HCT116 (cell line): Measurements from ENCODE around the gene NR6A1. TPM values are rescaled to one million over a fixed set of nuclear protein-coding genes. Genes with fewer than 3 reads are reported as not detected.

ENCODE experiments used
- ATAC-seq: fragments of 200-7000 bp; cut with Tn5 transposase; 2 replicates; pipeline ENCODE4 v1.9.1; 2020; ENCODE audit warnings: mild to moderate bottlenecking, moderate library complexity
- BruUV-seq: library from RNA; stranded (reverse); fragments of 400-500 nt; replicated peaks from 2 replicates; lab custom pipeline; 2021; lab: Mats Ljungman, UMichigan
- CTCF ChIA-PET: fragments of 300-600 bp; sonication (Branson Sonifier 250); formaldehyde crosslinking; loops from one replicate; lab custom pipeline; 2021; ENCODE audit warnings: antibody characterized with exemption; lab: Charles Lee
- POLR2A ChIA-PET: fragments of 300-600, 350-600 bp; sonication (Branson Sonifier 250); formaldehyde crosslinking; loops from one replicate; lab custom pipeline; 2021; ENCODE audit warnings: antibody characterized with exemption; lab: Charles Lee
- RAD21 ChIA-PET, 2 experiments: fragments of 300-600 bp; sonication (Branson Sonifier 250); formaldehyde crosslinking; loops; one replicate each; lab custom pipeline; 2023; ENCODE audit warnings: low total read pairs in 2 of 2; ENCODE audit not compliant: uncharacterized antibody in 2 of 2, unreplicated experiment in 2 of 2, low non-redundant PET in 1 of 2; lab: Charles Lee
- DNase-seq: peaks from one replicate; pipeline ENCODE4 v3.0.0-alpha.2; 2010; ENCODE audit warnings: low read depth, low spot score
- H2AFZ ChIP-seq: fragments of 200-600 bp; shearing (Covaris generic), sonication (generic); 2 replicates; pipeline ENCODE4 v1.6.1; 2017; ENCODE audit warnings: low read depth, mixed run types, mixed read lengths, antibody characterized with exemption, low read length; ENCODE audit not compliant: poor library complexity, severe bottlenecking
- H3K27ac ChIP-seq: 2 replicates; pipeline ENCODE4 v1.5.1; 2012; ENCODE audit warnings: low read depth, low read length
- H3K27me3 ChIP-seq: fragments of 200-600 bp; sonication (generic); 2 replicates; pipeline ENCODE4 v1.6.1; 2016; ENCODE audit warnings: mixed run types, low read length, mixed read lengths; ENCODE audit not compliant: insufficient read depth
- H3K36me3 ChIP-seq, 2 experiments: fragments of 200-500 bp in 1 of 2; fragments of 200-600 bp in 1 of 2; sonication (Bioruptor generic) in 1 of 2; sonication (generic) in 1 of 2; 2 replicates each; pipeline versions ENCODE4 v1.5.1 to v1.6.1; 2014 to 2016; ENCODE audit warnings: low read length in 2 of 2, inconsistent platforms in 1 of 2, mixed read lengths in 1 of 2, mixed run types in 1 of 2; ENCODE audit not compliant: insufficient read depth in 2 of 2, control insufficient read depth in 1 of 2
- H3K4me1 ChIP-seq, 2 experiments: fragments of 200-600 bp in 1 of 2; sonication (generic) in 1 of 2; 2 replicates each; pipeline versions ENCODE4 v1.5.1 to v1.6.1; 2012 to 2017; ENCODE audit warnings: low read length in 2 of 2, inconsistent platforms in 1 of 2, mild to moderate bottlenecking in 1 of 2, mixed read lengths in 1 of 2, mixed run types in 1 of 2, moderate library complexity in 1 of 2; ENCODE audit not compliant: insufficient read depth in 2 of 2, control insufficient read depth in 1 of 2
- H3K4me2 ChIP-seq: fragments of 200-600 bp; sonication (generic); 2 replicates; pipeline ENCODE4 v1.6.1; 2017; ENCODE audit warnings: mixed run types, low read length, mixed read lengths
- H3K4me3 ChIP-seq, 2 experiments: fragments of 200-600 bp in 1 of 2; sonication (generic) in 1 of 2; replicated peaks in 1 of 2; 2 replicates each; pipeline ENCODE4 v1.5.1; 2011 to 2016; ENCODE audit warnings: low read length in 2 of 2, control low read depth in 1 of 2, low read depth in 1 of 2, mild to moderate bottlenecking in 1 of 2, mixed read lengths in 1 of 2, mixed run types in 1 of 2
- H3K79me2 ChIP-seq: fragments of 200-600 bp; sonication (generic); 2 replicates; pipeline ENCODE4 v1.6.1; 2017; ENCODE audit warnings: mild to moderate bottlenecking, mixed run types, low read length, moderate library complexity, mixed read lengths; ENCODE audit not compliant: insufficient read depth
- H3K9ac ChIP-seq: fragments of 200-600 bp; sonication (generic); 2 replicates; pipeline ENCODE4 v1.6.1; 2016; ENCODE audit warnings: low read length, mixed read lengths
- H3K9me2 ChIP-seq: fragments of 200-600 bp; sonication (generic), shearing (Covaris generic); 2 replicates; pipeline ENCODE4 v1.6.1; 2017; ENCODE audit warnings: mixed run types, mild to moderate bottlenecking, moderate library complexity; ENCODE audit not compliant: insufficient read depth
- H3K9me3 ChIP-seq, 2 experiments: fragments of 200-500 bp in 1 of 2; fragments of 200-600 bp in 1 of 2; sonication (Bioruptor generic) in 1 of 2; sonication (generic) in 1 of 2; 2 replicates each; pipeline ENCODE4 v1.6.1; 2014 to 2017; ENCODE audit warnings: low read length in 2 of 2, mixed read lengths in 2 of 2, inconsistent platforms in 1 of 2, low read depth in 1 of 2, mild to moderate bottlenecking in 1 of 2, mixed run types in 1 of 2, moderate library complexity in 1 of 2; ENCODE audit not compliant: control insufficient read depth in 1 of 2, insufficient read depth in 1 of 2
- H4K20me1 ChIP-seq: fragments of 200-600 bp; sonication (generic), shearing (Covaris generic); 2 replicates; pipeline ENCODE4 v1.6.1; 2017; ENCODE audit warnings: mixed run types, mild to moderate bottlenecking, moderate library complexity; ENCODE audit not compliant: insufficient read depth
- CBX3 ChIP-seq: IDR thresholded peaks from 2 replicates; pipeline ENCODE4 v1.6.1; 2012; ENCODE audit warnings: low read depth
- CEBPB ChIP-seq: IDR thresholded peaks from 2 replicates; pipeline ENCODE4 v1.6.1; 2012; ENCODE audit warnings: low read depth
- EGR1 ChIP-seq: IDR thresholded peaks from 2 replicates; pipeline ENCODE4 v1.6.1; 2012; ENCODE audit warnings: low read depth
- EZH2phosphoT487 ChIP-seq: fragments of 200-600 bp; IDR thresholded peaks from 2 replicates; pipeline ENCODE4 v1.6.1; 2018; ENCODE audit warnings: antibody characterized with exemption, borderline replicate concordance
- FOSL1 ChIP-seq: IDR thresholded peaks from 2 replicates; pipeline ENCODE4 v1.6.1; 2012; ENCODE audit warnings: low read depth
- POLR2A ChIP-seq: IDR thresholded peaks from 2 replicates; pipeline ENCODE4 v1.7.0; 2011; ENCODE audit warnings: borderline replicate concordance; ENCODE audit not compliant: insufficient read depth, insufficient read length; ENCODE audit errors: extremely low read depth
- REST ChIP-seq: IDR thresholded peaks from 2 replicates; pipeline ENCODE4 v1.6.1; 2012; ENCODE audit warnings: low read depth
- SIN3A ChIP-seq: IDR thresholded peaks from 2 replicates; pipeline ENCODE4 v1.6.1; 2012; ENCODE audit warnings: low read depth
- SP1 ChIP-seq: IDR thresholded peaks from 2 replicates; pipeline ENCODE4 v1.6.1; 2012; ENCODE audit warnings: low read depth
- TCF7L2 ChIP-seq: IDR thresholded peaks from 2 replicates; pipeline ENCODE4 v1.7.0; 2011; ENCODE audit warnings: borderline replicate concordance, inconsistent platforms; ENCODE audit not compliant: insufficient read depth, insufficient read length; ENCODE audit errors: extremely low read depth
- YY1 ChIP-seq: IDR thresholded peaks from 2 replicates; pipeline ENCODE4 v1.6.1; 2011; ENCODE audit warnings: low read length, low read depth, moderate library complexity, mild to moderate bottlenecking; ENCODE audit not compliant: insufficient replicate concordance; ENCODE audit errors: extremely low read depth
- ZFX ChIP-seq: fragments of 450-650 bp; IDR thresholded peaks from 2 replicates; pipeline ENCODE4 v1.6.1; 2017
- intact Hi-C: fragments of 100-400 bp; cut with micrococcal nuclease; formaldehyde crosslinking; loops from 2 replicates; pipeline ENCODE4 v1.10.0; 2022
- total RNA-seq: library from RNA; stranded (reverse); gene quantifications from one replicate; pipeline ENCODE4 v1.2.1, GENCODE V29; 2021; ENCODE audit not compliant: unreplicated experiment
- TF ChIP-seq, protein P1 (sequence below): IDR thresholded peaks from 2 replicates; pipeline ENCODE4 v1.6.1; 2011; ENCODE audit warnings: mild to moderate bottlenecking, low read length, moderate library complexity; ENCODE audit not compliant: insufficient replicate concordance; ENCODE audit errors: extremely low read depth

The NR6A1 gene
- total RNA-seq, 1 experiment from 2014 or later, result 9.9 TPM

GRCh38 chr9:124688238-124688904, 82.7 kb downstream of the NR6A1 start:
- Histone ChIP-seq H2AFZ (no peak overlapping the region), H3K36me3 (no peaks in the 10 kb centered on the region), H3K9me3 (no peaks in the 10 kb centered on the region), H4K20me1 (no peaks in the 10 kb centered on the region), H3K4me2 (no peak overlapping the region), H3K9me2 (no peaks in the 10 kb centered on the region), H3K4me3 (no peak overlapping the region), H3K27ac (no peak overlapping the region), H3K27me3 (no peaks in the 10 kb centered on the region), H3K9ac (no peak overlapping the region), H3K79me2 (peaks cover 5% of the 10 kb centered on the region), H3K4me1 (no peaks in the 10 kb centered on the region)
- intact Hi-C loops, result no loop called here
- ATAC-seq (no peak), DNase-seq (no peak)
- RAD21 ChIA-PET, result no interaction called here
- CTCF ChIA-PET, result no interaction called here
- BruUV-seq, result no TSS peak
- no peak for TF ChIP-seq SIN3A
- POLR2A ChIA-PET, result no interaction called here

GRCh38 chr9:124686918-124687317, 84.2 kb downstream of the NR6A1 start:
- TF ChIP-seq CBX3 (no peak), EZH2phosphoT487 (no peak), ZFX (no peak), POLR2A (no peak), YY1 (no peak), REST (no peak), FOSL1 (no peak), CEBPB (no peak), EGR1 (no peak), TCF7L2 (no peak), SP1 (no peak)
- TF ChIP-seq, protein P1, sequence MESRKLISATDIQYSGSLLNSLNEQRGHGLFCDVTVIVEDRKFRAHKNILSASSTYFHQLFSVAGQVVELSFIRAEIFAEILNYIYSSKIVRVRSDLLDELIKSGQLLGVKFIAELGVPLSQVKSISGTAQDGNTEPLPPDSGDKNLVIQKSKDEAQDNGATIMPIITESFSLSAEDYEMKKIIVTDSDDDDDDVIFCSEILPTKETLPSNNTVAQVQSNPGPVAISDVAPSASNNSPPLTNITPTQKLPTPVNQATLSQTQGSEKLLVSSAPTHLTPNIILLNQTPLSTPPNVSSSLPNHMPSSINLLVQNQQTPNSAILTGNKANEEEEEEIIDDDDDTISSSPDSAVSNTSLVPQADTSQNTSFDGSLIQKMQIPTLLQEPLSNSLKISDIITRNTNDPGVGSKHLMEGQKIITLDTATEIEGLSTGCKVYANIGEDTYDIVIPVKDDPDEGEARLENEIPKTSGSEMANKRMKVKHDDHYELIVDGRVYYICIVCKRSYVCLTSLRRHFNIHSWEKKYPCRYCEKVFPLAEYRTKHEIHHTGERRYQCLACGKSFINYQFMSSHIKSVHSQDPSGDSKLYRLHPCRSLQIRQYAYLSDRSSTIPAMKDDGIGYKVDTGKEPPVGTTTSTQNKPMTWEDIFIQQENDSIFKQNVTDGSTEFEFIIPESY, result no peak
- Histone ChIP-seq H2AFZ (no peak overlapping the region), H3K27ac (no peak overlapping the region), H3K4me2 (no peak overlapping the region), H3K36me3 (no peaks in the 10 kb centered on the region), H3K79me2 (no peaks in the 10 kb centered on the region; the same call in 1 of the 2 replicates), H3K4me1 (no peaks in the 10 kb centered on the region), H3K9me2 (no peaks in the 10 kb centered on the region), H4K20me1 (no peaks in the 10 kb centered on the region), H3K27me3 (no peaks in the 10 kb centered on the region), H3K4me3 (no peak overlapping the region), H3K9me3 (no peaks in the 10 kb centered on the region), H3K9ac (no peak overlapping the region)
- ChIA-PET RAD21 (no interaction called here), CTCF (no interaction called here), POLR2A (no interaction called here)
- ATAC-seq (no peak), DNase-seq (no peak)
- no TSS peak for BruUV-seq
- intact Hi-C loops, result no loop called here
